Fibroblast of lung (primary cell): Measurements from ENCODE around the gene APBA2. TPM values are rescaled to one million over a fixed set of nuclear protein-coding genes. Genes with fewer than 3 reads are reported as not detected.

Source experiments
- DNase-seq, 2 donors: peaks; one replicate each; pipeline versions ENCODE4 v3.0.0 to v3.0.0-alpha.2; 2010; ENCODE audit warnings: low read depth in 2 of 2
- H2AFZ ChIP-seq: 2 replicates; pipeline ENCODE4 v1.5.1; 2012; ENCODE audit warnings: low read length, control low read depth, inconsistent platforms
- H3K27ac ChIP-seq: 2 replicates; pipeline ENCODE4 v1.5.1; 2011; ENCODE audit warnings: low read length, control low read depth; ENCODE audit not compliant: insufficient read depth
- H3K27me3 ChIP-seq: 2 replicates; pipeline ENCODE4 v1.5.1; 2011; ENCODE audit warnings: mild to moderate bottlenecking, low read length; ENCODE audit not compliant: control insufficient read depth, insufficient read depth
- H3K36me3 ChIP-seq: 2 replicates; pipeline ENCODE4 v1.5.1; 2011; ENCODE audit warnings: low read length; ENCODE audit not compliant: control insufficient read depth, insufficient read depth
- H3K4me1 ChIP-seq: 2 replicates; pipeline ENCODE4 v1.5.1; 2011; ENCODE audit warnings: low read length; ENCODE audit not compliant: control insufficient read depth, insufficient read depth; ENCODE audit errors: extremely low read depth
- H3K4me2 ChIP-seq: 2 replicates; pipeline ENCODE4 v1.5.1; 2011; ENCODE audit warnings: low read length, control low read depth; ENCODE audit not compliant: insufficient read depth; ENCODE audit errors: extremely low read depth
- H3K4me3 ChIP-seq, 4 experiments: fragments of 200-600 bp in 1 of 4; sonication (generic) in 1 of 4; replicated peaks in 1 of 4; 2 replicates each; pipeline ENCODE4 v1.5.1; 2011 to 2016; ENCODE audit warnings: low read length in 4 of 4, low read depth in 3 of 4, mild to moderate bottlenecking in 3 of 4, control low read depth in 2 of 4, inconsistent platforms in 1 of 4, mixed read lengths in 1 of 4; ENCODE audit not compliant: insufficient read depth in 1 of 4; ENCODE audit errors: control extremely low read depth in 1 of 4
- H3K79me2 ChIP-seq: 2 replicates; pipeline ENCODE4 v1.5.1; 2012; ENCODE audit warnings: mild to moderate bottlenecking, low read length, inconsistent platforms; ENCODE audit not compliant: control insufficient read depth, insufficient read depth
- H3K9ac ChIP-seq: 2 replicates; pipeline ENCODE4 v1.5.1; 2011; ENCODE audit warnings: mild to moderate bottlenecking, low read length, control low read depth; ENCODE audit not compliant: insufficient read depth
- H3K9me3 ChIP-seq: 2 replicates; pipeline ENCODE4 v1.5.1; 2012; ENCODE audit warnings: low read depth, low read length; ENCODE audit not compliant: control insufficient read depth, insufficient read depth
- H4K20me1 ChIP-seq: 2 replicates; pipeline ENCODE4 v1.5.1; 2011; ENCODE audit warnings: low read length; ENCODE audit not compliant: control insufficient read depth, insufficient read depth; ENCODE audit errors: extremely low read depth
- EZH2 ChIP-seq: IDR thresholded peaks from 2 replicates; pipeline ENCODE4 v1.5.1; 2012; ENCODE audit warnings: low read length, control low read depth, mild to moderate bottlenecking; ENCODE audit errors: missing control alignments
- polyA plus RNA-seq, 2 donors: library from polyadenylated mRNA; depleted of rRNA in 1 of 2; stranded (reverse) in 1 of 2; unstranded in 1 of 2; fragments of >200 nt; gene quantifications; 2 replicates each; pipeline ENCODE4 v1.2.1, GENCODE V29; 2011 to 2012; ENCODE audit warnings: missing spikeins in 1 of 2
- total RNA-seq: library from RNA; depleted of rRNA; stranded (reverse); fragments of >200 nt; gene quantifications from 2 replicates; pipeline ENCODE4 v1.2.1, GENCODE V29; 2014
- TF ChIP-seq, protein P1 (sequence below), 2 donors: IDR thresholded peaks in 1 of 2; conservative IDR thresholded peaks in 1 of 2; 1 replicate in 1 of 2; 2 replicates in 1 of 2; pipeline ENCODE4 v1.5.1; 2011 to 2012; ENCODE audit warnings: low read length in 2 of 2, control low read depth in 1 of 2, inconsistent platforms in 1 of 2, low read depth in 1 of 2, mild to moderate bottlenecking in 1 of 2

The APBA2 gene
- total and polyA plus RNA-seq, 2 donors (not counting 1 experiment from before 2014, with no cell fraction given) = 9.5 to 20.3 TPM

DNA sequence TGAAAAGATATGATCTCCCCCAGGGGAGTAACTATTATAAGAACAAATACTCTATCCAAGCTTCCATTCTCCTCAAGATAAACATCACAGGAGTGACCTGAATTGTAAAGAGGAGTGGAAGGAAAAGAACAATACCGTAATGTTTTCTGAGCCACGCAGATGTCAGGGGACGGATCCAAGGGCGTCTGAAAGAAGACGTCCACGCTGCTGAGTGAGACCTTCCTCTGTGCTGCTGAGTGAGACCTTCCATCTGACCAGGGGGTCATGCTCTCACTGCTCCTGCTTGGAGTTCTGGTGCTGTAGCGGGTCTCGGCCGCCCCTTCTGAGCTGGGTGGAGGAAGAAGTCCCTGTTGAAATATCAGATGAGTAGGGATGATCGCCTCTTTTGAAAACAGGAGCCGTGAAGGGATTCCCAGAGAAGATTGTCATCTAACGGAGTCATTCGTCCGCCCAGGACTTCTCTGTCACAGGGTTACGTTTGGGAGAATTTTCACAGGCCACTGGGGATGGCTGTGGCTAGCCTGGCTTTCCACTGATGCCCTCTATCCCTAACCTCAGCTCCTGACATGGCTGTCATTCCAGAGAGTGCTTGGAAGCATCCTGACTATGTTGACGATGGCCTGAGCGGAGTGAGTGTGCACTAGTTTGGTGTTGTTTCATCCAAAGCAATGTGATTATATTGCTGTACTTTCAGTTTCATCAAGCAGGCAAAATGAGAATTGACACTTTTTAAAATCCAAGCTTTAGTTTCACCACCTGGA lies 184.9 kb downstream of the APBA2 start:
- H3K27ac ChIP-seq = no peak overlapping the region
- H3K79me2 ChIP-seq = no peaks in the 10 kb centered on the region
- H3K36me3 ChIP-seq = no peaks in the 10 kb centered on the region
- no peak overlapping the region for H3K4me2 ChIP-seq
- H3K4me1 ChIP-seq = no peaks in the 10 kb centered on the region
- H2AFZ ChIP-seq = no peak overlapping the region
- H4K20me1 ChIP-seq = no peaks in the 10 kb centered on the region
- TF ChIP-seq, protein P1, sequence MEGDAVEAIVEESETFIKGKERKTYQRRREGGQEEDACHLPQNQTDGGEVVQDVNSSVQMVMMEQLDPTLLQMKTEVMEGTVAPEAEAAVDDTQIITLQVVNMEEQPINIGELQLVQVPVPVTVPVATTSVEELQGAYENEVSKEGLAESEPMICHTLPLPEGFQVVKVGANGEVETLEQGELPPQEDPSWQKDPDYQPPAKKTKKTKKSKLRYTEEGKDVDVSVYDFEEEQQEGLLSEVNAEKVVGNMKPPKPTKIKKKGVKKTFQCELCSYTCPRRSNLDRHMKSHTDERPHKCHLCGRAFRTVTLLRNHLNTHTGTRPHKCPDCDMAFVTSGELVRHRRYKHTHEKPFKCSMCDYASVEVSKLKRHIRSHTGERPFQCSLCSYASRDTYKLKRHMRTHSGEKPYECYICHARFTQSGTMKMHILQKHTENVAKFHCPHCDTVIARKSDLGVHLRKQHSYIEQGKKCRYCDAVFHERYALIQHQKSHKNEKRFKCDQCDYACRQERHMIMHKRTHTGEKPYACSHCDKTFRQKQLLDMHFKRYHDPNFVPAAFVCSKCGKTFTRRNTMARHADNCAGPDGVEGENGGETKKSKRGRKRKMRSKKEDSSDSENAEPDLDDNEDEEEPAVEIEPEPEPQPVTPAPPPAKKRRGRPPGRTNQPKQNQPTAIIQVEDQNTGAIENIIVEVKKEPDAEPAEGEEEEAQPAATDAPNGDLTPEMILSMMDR (conservative IDR thresholded peaks at IDR 0.05 in 1 of 2, IDR thresholded peaks at IDR 0.05 in 1 of 2; ENCODE audit: low read depth in 1 of 2, low read length in 2 of 2) = no peak
- no peak for TF ChIP-seq EZH2
- no peaks in the 10 kb centered on the region for H3K9me3 ChIP-seq
- peak in 1 of 2 donors; percentile 13 for DNase-seq
- H3K4me3 ChIP-seq = no peak overlapping the region
- no peak overlapping the region for H3K9ac ChIP-seq
- no peaks in the 10 kb centered on the region for H3K27me3 ChIP-seq

DNA sequence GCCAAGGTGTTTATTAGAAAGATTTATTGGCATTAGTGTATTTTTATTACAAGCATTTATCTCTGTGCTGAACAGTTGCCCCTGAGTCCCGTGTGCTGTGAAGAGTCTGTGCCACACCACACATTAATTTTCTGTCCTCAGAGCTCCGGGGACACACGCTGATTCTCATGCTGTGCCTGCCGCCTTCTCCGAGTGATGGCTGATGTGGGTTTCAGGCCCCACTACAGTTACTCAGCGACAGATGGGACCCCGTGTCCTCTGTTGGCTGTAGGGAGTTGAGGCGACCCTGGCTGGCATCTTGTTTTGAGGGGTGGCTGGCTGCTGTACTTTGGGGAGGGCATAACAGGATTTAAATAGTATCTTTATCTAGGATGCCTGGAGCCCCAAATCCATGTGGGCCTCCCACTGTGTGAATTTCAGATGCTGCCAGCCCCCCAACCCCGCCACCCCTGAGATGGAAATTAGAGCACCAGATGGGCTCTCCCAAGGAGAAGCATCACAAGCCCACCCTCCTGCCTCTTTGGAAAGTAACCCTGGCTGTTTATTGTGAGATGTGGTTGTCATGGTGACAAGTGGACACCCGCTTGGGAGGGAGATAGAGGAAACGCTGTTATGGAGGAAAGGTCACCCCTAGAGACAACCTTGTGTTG lies 185.6 kb downstream of the APBA2 start:
- no peak overlapping the region for H2AFZ ChIP-seq
- H3K9me3 ChIP-seq = no peaks in the 10 kb centered on the region
- H3K4me1 ChIP-seq = no peaks in the 10 kb centered on the region
- H3K79me2 ChIP-seq = no peaks in the 10 kb centered on the region
- no peak overlapping the region for H3K4me3 ChIP-seq
- H4K20me1 ChIP-seq = no peaks in the 10 kb centered on the region
- H3K27ac ChIP-seq = no peak overlapping the region
- TF ChIP-seq EZH2 = no peak
- TF ChIP-seq, protein P1 (conservative IDR thresholded peaks at IDR 0.05 in 1 of 2, IDR thresholded peaks at IDR 0.05 in 1 of 2; ENCODE audit: low read depth in 1 of 2, low read length in 2 of 2) = no peak
- H3K27me3 ChIP-seq = no peaks in the 10 kb centered on the region
- no peak overlapping the region for H3K4me2 ChIP-seq
- H3K36me3 ChIP-seq = no peaks in the 10 kb centered on the region
- no peak overlapping the region for H3K9ac ChIP-seq
- no peak for DNase-seq

DNA sequence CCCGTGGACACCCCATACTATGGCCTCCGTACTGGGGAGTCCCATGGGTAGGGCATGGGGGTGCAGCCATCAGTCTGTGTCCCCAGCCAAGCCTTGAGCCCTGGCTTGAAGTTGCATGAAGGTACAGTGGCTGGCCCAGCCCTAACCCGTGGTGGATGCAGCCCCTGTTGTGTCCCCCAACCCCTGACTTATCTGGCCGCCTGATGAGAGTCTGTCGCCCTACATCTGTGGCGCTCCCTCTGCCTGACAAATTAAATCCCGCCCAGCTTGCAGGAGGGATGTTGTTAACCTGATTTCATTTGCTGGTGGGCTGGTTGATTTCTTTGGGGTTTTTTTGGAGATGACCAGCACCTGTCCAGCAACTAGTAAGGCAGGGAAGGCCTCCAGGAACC lies 186.1 kb downstream of the APBA2 start:
- Histone ChIP-seq H3K36me3 (no peaks in the 10 kb centered on the region), H3K9me3 (no peaks in the 10 kb centered on the region), H3K9ac (no peak overlapping the region), H2AFZ (no peak overlapping the region), H3K4me1 (no peaks in the 10 kb centered on the region), H3K4me3 (no peak overlapping the region), H3K27me3 (no peaks in the 10 kb centered on the region), H3K27ac (no peak overlapping the region), H4K20me1 (no peaks in the 10 kb centered on the region), H3K4me2 (no peak overlapping the region), H3K79me2 (no peaks in the 10 kb centered on the region)
- TF ChIP-seq, protein P1 (conservative IDR thresholded peaks at IDR 0.05 in 1 of 2, IDR thresholded peaks at IDR 0.05 in 1 of 2; ENCODE audit: low read depth in 1 of 2, low read length in 2 of 2) = no peak
- TF ChIP-seq EZH2 = no peak
- DNase-seq = no peak
